ENCODE data around the gene PSMG4. TPM values are rescaled to one million over a fixed set of nuclear protein-coding genes. Genes with fewer than 3 reads are reported as not detected.

The PSMG4 gene
- polyA plus RNA-seq, 4 donors = 15.2 to 18.8 (median 17.1) TPM

DNA sequence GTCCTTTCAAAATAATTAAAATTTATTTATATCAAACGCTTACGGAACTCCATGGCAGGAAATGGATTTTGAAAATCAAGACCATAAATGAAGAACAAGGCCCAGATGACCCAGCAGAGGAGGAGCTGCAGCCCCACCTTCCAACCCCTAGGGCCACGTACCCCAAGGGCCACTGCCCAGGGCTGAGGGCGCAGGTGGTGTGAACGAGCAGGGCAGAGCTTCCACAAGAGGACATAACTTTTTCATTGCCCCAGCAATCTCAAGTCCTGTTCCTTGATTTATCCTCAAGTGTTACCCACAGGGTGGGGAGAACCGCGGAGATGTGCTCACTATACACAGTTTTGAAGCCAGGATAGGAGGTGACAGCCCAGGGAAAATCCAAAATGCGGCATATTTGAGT, 42.8 kb downstream of the PSMG4 start:
- DNase-seq (ENCODE audit: low read depth in 4 of 4, low spot score in 3 of 4) = no peak

DNA sequence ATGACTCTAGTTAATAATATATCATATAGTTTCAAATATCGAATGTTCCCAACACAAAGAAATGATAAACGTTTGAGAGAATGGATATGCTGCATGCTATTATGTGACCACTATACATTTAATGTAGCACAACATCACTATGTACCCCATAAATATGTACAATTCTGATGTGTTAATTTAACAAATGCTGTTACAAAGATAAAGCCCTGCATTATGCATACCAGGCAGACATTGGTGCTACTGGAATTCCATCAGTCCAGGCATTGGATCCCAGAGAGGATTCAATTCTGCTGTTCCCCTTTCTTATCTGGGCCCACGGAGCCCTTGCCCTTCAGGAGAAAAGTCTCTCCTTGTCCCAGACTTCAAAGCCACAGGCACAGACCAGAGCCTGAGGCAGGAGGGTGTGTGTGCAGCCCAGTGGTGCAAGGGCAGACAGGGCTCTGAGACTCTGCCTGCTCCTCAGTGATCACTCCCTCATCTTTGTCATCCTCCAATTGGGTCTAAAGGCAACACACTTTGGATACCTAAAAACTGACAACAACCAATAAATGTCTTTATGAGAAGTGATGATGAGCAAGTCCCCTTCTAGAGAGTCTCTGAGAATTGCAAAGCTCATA, 45.2 kb downstream of the PSMG4 start:
- DNase-seq (ENCODE audit: low read depth in 4 of 4, low spot score in 3 of 4) = no peak

DNA sequence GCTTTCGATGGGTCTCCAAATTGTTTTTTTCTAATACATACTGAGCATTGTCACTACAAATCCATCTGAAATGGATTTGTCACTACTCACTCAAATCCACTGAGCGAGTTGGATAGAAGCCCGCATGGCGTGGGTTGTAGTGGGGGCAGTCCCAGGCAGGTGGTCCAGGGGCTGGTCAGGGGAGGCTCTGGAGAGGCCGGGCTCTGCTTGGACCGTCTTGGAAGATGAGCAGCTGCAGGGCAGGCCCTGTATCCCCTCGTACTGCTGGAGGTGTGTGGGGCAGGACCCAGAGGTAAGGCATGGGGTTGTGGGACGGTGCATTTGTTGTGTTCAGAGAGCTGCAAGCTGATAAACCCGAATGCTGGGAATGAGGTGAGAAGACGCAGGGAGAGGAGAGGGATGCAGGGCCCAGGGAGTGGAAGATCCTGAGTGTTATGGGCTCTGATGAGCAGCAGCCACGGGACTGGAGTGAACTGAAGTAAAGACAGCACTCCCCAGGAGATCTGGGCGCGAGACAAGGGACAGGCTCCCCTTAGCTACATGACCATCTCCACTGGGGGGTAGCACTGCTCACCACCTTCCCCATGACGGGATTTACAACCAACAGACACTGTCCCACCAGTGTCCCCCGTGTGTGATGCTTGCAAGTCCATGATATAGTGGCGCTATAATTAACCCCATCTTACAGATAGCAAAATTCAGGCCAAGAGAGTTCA, 45.9 kb downstream of the PSMG4 start:
- no peak for DNase-seq (ENCODE audit: low read depth in 4 of 4, low spot score in 3 of 4)

DNA sequence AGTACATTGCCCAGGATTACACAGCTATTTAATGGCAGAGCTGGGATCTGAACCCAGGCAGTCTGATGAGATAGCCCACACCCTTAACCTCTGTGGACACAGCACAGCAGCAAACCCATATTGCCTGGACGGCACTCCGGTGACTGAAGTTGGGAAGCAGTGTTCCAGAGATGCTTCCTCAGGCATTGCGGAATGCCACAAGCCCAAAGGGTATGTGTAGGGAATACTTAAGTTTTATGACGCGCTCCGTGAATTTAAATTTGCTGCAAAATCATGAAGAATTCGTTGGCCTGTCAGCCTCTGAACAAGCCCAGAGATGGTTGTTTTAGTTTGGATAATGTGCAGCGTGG, 46.4 kb downstream of the PSMG4 start:
- no peak for DNase-seq (ENCODE audit: low read depth in 4 of 4, low spot score in 3 of 4)

DNA sequence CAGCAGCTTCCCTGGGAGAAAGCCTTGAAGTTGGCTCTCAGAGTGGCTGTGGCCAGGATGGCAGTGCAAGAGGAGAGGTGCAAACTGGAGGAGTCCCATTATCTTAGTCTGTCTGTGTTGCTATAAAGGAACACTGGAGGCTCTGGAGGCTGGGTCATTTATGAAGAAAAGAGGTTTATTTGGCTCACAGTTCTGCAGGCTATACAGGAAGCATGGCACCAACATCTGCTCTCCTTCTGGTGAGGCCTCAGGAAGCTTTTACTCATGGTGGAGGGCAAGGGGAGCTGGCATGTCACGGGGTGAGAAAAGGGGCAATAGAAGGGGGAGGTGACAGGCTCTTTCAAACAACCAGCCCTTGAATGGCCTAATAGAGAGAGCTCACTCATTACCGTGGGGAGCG, 47.1 kb downstream of the PSMG4 start:
- no peak for DNase-seq (ENCODE audit: low read depth in 4 of 4, low spot score in 3 of 4)

DNA sequence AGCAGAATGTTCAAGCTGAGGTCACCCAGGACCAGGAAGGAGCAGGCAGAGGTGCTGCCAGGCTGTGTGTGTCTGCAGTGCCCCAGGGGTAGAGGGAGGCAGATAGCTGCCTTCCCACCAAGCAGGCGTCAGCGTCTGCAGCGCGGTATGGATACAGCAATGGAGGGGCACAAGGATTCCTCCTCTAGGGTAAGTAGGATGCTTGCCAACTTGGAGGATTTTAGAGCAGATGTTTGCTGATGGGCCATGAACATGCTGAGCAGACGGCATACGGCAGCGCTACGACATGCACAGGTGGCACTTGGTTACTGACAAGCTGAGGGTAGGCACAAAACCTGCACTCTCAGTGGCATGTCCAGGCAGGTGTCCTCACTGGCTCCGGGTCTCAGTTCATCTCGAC, 48.1 kb downstream of the PSMG4 start:
- no peak for DNase-seq (ENCODE audit: low read depth in 4 of 4, low spot score in 3 of 4)

DNA sequence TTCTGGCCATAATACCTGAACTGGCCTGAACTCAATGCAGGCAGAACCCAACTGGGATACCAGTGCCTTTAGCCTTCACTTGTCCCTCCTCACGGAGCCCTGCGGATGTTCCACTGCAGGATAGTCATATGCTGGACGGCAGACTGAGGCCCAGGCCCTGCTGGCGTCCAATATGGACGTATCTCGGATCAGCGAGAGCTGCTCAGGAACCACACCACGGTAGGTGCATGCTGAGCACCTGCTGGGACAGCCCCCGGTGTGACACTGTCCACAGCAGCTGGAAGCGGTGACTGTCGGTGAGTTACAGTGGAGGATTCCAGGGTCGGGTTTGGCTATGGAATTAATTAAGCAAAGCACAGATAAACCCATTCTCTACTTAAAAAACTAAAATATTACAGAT, 48.7 kb downstream of the PSMG4 start:
- DNase-seq (ENCODE audit: low read depth in 4 of 4, low spot score in 3 of 4) = no peak

DNA sequence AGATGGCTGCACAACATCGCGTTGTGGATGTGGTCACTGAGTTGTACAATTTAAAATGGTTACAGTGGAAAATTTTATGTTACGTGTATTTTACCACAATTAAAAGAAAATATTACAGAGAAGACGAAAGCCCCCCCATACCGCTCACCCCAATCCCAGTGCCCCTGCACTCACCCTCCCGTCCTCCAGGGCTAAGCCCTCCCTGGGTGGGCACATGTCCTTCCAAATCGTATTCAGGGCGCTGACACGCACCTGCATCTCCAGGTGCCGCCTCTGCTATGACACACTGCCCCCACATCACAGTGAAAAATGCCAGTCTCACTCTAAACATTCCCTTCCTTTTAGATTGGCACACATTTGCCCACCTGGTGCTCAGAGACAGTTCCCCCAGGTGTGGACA, 49.4 kb downstream of the PSMG4 start:
- no peak for DNase-seq (ENCODE audit: low read depth in 4 of 4, low spot score in 3 of 4)

DNA sequence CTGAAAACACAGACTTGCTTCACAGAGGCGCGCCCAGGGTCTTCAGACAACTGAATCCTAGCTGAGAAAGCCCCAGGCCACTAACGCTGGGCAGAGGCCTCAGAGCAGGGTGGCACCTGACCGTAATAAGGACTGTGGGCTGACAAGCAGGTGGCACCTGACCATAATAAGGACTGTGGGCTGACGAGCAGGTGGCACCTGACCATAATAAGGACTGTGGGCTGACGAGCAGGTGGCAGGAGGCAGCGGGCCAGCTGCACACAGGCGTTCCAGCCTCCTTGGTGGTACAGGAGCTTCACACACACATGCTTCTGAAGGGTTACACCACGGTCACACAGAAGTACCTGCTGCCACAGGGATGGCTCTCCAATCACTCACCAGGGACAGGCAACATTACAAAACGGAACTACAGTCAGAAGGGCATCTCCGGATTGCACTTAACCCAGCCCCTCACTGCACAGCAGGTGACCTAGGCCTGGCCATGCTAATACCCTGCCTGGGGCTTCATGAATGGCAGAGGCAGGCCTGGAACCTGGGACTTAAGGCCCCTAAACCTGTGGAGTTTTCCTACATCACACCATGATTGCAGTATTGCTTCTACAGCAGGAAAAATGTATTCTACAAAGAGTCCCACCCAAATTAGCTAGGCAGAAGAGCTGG, 50.8 kb downstream of the PSMG4 start:
- no peak for DNase-seq (ENCODE audit: low read depth in 4 of 4, low spot score in 3 of 4)

DNA sequence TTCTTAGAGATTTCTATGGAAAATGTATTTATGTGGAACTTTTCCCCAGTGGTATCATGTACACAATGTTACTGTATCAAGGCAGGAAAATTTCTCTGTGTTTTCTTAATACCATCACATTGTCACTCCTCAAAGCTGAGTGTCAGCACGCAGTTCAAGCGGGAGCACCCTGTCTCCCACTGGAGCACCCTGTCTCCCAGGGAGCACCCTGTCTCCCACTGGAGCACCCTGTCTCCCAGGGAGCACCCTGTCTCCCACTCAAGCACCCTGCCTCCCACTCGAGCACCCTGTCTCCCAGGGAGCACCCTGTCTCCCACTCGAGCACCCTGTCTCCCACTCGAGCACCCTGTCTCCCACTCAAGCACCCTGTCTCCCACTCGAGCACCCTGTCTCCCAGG, 51.3 kb downstream of the PSMG4 start:
- DNase-seq (ENCODE audit: low read depth in 4 of 4, low spot score in 3 of 4) = no peak

DNA sequence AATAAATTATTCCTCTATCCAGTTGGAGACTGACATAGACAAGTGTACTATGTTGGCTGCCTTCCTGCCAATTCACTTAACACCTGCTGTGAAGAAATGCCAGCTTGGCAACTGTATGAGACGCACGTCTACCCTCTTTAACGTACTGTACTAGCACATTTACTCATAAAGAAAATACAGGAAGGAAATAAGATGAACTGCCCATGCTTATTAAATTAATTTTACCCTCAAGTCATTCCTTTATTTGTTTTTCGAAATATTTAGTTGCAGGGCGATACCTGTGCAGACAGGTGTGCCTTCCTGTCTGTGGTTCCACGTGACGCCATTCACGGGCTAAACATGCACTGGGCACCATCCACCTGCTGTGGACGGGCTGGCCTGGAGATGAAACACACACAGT, 52.0 kb downstream of the PSMG4 start:
- DNase-seq (ENCODE audit: low read depth in 4 of 4, low spot score in 3 of 4) = no peak

DNA sequence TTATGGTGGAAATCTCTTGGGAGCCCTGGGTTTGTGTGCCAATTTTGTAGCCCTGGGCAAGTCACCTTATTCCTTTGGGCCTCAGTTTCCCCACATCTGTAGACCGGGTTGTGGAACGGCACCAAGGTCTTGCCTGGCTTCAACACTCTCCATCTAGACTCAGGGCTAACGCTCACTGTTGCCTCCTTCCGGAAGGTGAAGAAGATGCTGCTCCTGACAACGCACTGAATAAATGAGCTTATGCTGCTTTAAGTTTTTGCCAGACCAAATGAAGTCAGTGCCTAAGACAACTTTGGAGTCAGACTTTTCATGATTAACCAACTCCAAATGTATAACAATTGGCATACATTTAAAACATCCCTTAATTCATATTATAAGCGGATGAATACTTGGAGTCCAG, 53.1 kb downstream of the PSMG4 start:
- no peak for DNase-seq (ENCODE audit: low read depth in 4 of 4, low spot score in 3 of 4)

DNA sequence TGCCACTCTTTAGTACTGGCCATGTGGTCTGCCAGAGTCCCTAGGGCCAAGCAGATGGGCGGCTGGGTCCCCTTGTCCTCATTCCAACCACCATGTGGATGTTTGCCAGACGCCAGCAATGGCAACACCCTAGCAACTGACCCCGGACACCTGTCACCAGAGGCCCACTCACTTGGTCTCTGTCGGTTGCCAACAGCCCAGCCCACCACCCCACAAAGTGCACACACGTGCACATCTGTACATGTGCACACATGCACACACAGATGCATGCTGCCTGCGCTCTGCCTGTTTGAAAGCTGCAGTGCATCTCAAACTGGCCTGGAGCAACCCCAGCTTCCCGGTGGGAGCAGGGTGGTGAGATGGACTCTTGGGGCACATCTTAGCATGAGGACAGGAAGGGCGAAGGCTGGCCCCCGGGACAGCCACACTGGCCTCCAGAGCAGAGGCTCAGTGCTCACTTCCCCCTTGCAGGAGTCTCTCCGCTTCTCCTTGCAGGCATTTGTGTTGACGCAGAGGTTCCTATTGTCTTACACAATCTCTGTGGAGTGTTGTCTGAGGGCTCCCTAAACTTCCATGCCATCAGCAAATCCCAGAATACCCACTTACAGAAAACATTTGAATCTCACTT, 54.0 kb downstream of the PSMG4 start:
- no peak for DNase-seq (ENCODE audit: low read depth in 4 of 4, low spot score in 3 of 4)

DNA sequence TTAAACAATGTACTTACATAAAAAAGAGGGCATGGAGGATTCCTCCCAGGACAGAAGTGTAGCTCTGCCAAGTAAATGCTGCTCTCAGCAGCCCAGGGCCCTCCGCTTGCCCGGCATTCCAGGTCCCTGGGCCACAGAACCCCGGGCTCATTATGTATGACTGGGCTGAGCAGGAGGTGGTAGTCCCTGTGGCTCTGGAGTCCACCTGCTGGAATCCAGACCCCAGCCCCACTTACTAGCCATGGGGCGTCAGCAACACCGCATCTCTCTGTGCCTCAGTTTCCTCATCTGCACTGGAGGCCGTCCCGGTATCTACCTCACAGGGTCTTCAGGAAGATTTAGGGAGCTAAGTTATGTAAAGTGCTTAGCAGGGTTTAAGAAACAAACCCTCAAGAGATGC, 55.4 kb downstream of the PSMG4 start:
- no peak for DNase-seq (ENCODE audit: low read depth in 4 of 4, low spot score in 3 of 4)

DNA sequence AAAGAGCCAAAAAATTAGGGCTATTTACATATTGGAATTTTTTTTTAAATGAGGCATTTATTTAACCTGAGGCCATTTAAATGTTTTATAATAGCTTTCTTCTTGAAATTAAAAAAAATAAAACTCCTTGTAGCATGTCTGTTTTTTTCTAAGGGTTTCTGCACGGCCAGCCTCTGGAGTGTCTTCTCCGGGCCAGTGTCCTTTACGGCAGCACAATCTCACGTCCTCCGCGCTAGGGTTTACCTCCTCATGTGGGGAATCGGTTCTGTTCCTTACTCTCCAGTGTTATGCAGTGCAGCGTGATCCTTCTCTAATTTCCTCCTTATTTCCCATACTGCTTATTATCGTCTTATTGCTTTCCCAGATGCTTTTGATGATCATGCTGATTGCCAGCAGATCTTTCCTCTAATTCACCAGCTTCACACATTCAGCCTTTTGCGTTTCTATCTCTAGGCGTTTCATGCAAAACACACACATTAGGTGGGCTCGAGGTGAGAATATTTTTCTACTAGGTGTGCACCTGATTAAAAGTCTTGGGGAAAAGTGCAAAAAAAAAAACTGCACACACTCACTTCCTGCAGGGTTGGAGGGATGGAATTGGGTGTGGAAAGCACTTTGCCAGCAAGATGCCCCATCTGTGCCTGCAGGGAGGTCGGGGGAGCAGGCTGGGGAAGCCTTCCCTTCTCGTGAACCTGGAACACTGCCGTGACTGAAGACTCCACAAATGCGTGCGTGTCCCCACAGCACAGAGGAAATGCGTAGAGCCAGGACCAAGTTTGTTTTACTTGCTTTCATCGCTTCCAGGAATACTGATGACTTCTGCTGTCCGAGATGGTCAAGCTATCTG, 56.1 kb downstream of the PSMG4 start:
- DNase-seq (ENCODE audit: low read depth in 4 of 4, low spot score in 3 of 4) = no peak

DNA sequence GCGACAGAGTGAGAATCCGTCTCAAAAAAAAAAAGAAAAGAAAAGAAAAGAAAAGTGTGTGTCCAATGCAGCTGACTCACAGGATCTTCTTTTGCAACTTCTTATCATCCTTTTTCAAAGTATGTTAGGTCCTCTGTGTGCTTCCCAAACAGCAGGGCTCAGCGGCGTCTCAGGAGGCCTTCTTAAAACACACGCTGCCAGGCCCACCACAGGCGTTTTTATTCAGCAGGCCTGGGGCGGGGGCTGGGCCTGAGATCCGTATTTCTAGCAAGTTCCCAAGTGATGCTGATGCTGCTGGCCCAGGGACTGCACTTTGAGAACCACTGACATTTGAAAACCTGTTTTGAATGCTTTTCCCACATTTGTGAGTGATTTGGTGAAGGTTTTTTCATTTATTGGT, 57.1 kb downstream of the PSMG4 start:
- no peak for DNase-seq (ENCODE audit: low read depth in 4 of 4, low spot score in 3 of 4)

DNA sequence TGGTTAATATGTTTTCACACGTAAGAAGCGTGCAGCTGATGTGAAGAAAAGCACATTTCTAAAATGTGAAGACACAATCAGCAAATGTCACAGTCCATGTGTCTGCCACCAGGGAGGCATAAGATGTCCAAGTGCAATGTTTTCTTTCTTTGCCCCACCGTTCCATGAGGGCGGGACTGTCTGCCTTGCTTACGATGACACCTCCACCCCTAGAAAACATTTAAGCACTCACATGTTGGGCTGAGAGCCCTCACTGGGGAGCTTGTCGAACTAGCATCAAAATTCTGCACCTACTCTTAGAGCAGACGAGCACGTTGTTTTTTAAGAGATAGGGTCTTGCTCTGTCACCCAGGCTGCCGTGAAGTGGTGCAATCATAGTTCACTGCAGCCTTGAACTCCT, 57.6 kb downstream of the PSMG4 start:
- no peak for DNase-seq (ENCODE audit: low read depth in 4 of 4, low spot score in 3 of 4)

DNA sequence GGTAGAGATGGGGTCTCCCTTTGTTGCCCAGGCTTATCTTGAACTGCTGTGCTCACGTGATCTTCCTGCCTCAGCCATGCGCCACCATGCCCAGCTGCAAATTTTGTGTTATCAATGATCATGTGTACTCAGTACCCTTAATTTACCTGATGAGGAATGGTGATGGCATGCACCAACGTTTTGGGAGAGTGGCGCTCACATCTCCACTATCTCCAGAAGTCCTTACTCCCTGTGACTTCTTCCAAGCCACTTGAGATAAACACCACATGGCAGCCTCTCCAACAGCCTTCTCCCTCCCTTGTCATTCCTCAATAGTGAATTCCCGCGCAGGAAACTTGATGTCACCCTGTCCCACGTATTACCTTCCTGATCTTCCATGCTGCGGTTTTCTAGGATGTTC, 58.1 kb downstream of the PSMG4 start:
- DNase-seq (ENCODE audit: low read depth in 4 of 4, low spot score in 3 of 4) = no peak
